Thyroid gland (tissue), 4 donors: ENCODE results near the gene ERMP1. TPM values are rescaled to one million over a fixed set of nuclear protein-coding genes. Genes with fewer than 3 reads are reported as not detected.

Experiments used
- DNase-seq, 2 donors: peaks; one replicate each; pipeline ENCODE4 v3.0.0-alpha.2; 2019
- H3K27ac ChIP-seq, 3 donors: fragments of 200-600 bp; sonication (generic); 1 replicate in 2 of 3; 2 replicates in 1 of 3; pipeline ENCODE4 v1.5.1; 2016 to 2019; ENCODE audit warnings: mild to moderate bottlenecking in 1 of 3, moderate library complexity in 1 of 3
- H3K27me3 ChIP-seq: fragments of 200-600 bp; sonication (generic); one replicate; pipeline ENCODE4 v1.5.1; 2019
- H3K36me3 ChIP-seq, 2 donors: fragments of 200-600 bp; sonication (generic); one replicate each; pipeline ENCODE4 v1.5.1; 2016 to 2019
- H3K4me1 ChIP-seq, 2 donors: fragments of 200-600 bp; sonication (generic); one replicate each; pipeline ENCODE4 v1.5.1; 2017 to 2019
- H3K4me3 ChIP-seq, 3 donors: fragments of 200-600 bp; sonication (generic); replicated peaks in 1 of 3; 1 replicate in 2 of 3; 2 replicates in 1 of 3; pipeline ENCODE4 v1.5.1; 2016; ENCODE audit warnings: mild to moderate bottlenecking in 1 of 3
- H3K9me3 ChIP-seq: fragments of 200-600 bp; sonication (generic); one replicate; pipeline ENCODE4 v1.5.1; 2017
- POLR2A ChIP-seq, 2 donors: fragments of 450-650 bp; IDR thresholded peaks; one replicate each; pipeline ENCODE4 v1.6.1; 2017; ENCODE audit warnings: antibody characterized with exemption in 2 of 2, mild to moderate bottlenecking in 2 of 2, moderate library complexity in 1 of 2
- WGBS, 2 donors: methylation state at CpG; one replicate each; pipeline ENCODE4 v1.1.5; 2017; 5-methylcytosine and 5-hydroxymethylcytosine counted together
- intact Hi-C: fragments of 100-400 bp; cut with DNase I; formaldehyde crosslinking; loops from one replicate; pipeline ENCODE4 v1.15.1; 2023
- total RNA-seq, 4 donors: library from RNA; depleted of rRNA; stranded (reverse); fragments of >200 nt; gene quantifications; one replicate each; pipeline ENCODE4 v1.2.3, GENCODE V29; 2016
- TF ChIP-seq, protein P1 (sequence below), 6 experiments: fragments of 200-600 bp in 3 of 6; fragments of 450-650 bp in 3 of 6; sonication (generic) in 3 of 6; IDR thresholded peaks; one replicate each; pipeline ENCODE4 v1.5.1; 2016 to 2019; ENCODE audit warnings: antibody characterized with exemption in 6 of 6, mild to moderate bottlenecking in 2 of 6, inconsistent platforms in 1 of 6, moderate library complexity in 1 of 6

ERMP1 gene
- total RNA-seq, 4 donors from 2014 or later = 68.3 to 79.5 (median 75.2) TPM

DNA sequence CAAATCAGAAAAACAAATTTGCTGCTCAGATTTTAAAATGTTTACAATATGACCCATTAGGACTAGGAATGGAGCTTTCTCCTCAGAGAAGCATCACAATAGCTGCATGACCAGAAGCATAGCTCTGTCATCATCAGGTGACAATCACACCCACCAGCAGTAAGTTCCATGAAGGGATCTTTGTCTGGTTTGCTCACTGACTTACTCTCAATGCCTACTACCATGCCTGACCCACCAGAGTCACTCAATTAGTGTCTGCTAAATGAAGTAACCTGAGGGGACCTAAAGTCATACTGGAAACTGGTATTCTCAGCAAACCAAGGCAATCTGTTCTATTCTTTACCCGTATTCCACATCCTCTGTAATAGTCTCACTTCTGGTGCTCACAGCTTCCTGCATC is 7.7 kb downstream of the ERMP1 start:
- WGBS, 2 donors = 75 to 81% methylated on average over 1 of the region's 1 CpG
- TF ChIP-seq, protein P1, sequence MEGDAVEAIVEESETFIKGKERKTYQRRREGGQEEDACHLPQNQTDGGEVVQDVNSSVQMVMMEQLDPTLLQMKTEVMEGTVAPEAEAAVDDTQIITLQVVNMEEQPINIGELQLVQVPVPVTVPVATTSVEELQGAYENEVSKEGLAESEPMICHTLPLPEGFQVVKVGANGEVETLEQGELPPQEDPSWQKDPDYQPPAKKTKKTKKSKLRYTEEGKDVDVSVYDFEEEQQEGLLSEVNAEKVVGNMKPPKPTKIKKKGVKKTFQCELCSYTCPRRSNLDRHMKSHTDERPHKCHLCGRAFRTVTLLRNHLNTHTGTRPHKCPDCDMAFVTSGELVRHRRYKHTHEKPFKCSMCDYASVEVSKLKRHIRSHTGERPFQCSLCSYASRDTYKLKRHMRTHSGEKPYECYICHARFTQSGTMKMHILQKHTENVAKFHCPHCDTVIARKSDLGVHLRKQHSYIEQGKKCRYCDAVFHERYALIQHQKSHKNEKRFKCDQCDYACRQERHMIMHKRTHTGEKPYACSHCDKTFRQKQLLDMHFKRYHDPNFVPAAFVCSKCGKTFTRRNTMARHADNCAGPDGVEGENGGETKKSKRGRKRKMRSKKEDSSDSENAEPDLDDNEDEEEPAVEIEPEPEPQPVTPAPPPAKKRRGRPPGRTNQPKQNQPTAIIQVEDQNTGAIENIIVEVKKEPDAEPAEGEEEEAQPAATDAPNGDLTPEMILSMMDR (IDR thresholded peaks at IDR 0.05) = no peak
- TF ChIP-seq POLR2A (IDR thresholded peaks at IDR 0.05) = no peak
- Histone ChIP-seq H3K4me1 (peaks cover 10 to 12% of the 10 kb centered on the region in 2 donors), H3K36me3 (peaks cover 3 to 22% of the 10 kb centered on the region in 2 donors), H3K4me3 (no peak overlapping the region), H3K9me3 (no peaks in the 10 kb centered on the region), H3K27ac (no peak overlapping the region), H3K27me3 (no peaks in the 10 kb centered on the region)
- no peak for DNase-seq
- intact Hi-C loops = no loop called here

DNA sequence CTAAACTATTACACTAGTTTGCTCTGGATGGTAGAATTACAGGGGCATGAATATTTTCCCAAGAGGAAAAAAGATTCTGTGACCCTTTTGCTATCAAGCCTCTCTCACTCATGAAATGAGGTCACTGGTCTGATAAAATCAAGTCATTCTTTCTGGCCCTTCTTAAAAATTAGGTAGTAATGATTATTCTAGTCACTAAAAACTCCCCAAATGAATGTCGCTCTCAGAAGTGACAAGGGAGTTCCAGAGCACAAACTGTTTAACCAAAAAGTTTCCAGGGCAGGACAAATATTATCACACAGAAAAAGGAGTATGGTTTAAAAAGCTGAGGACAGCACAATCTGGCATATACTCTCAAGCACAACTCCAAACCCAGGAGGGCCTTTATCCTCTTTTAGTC is 12.5 kb downstream of the ERMP1 start:
- no peak for TF ChIP-seq POLR2A (IDR thresholded peaks at IDR 0.05)
- TF ChIP-seq, protein P1 (IDR thresholded peaks at IDR 0.05) = no peak
- WGBS, 2 donors = 46 to 71% methylated on average over 1 of the region's 1 CpG
- intact Hi-C loops = no loop called here
- peaks cover 3 to 22% of the 10 kb centered on the region in 2 donors for H3K36me3 ChIP-seq
- peaks cover 0 to 11% of the 10 kb centered on the region in 2 donors for H3K4me1 ChIP-seq
- no peaks in the 10 kb centered on the region for H3K27me3 ChIP-seq
- H3K9me3 ChIP-seq = no peaks in the 10 kb centered on the region
- H3K27ac ChIP-seq = peak overlapping the region in 1 of 3 donors; percentile 3
- no peak for DNase-seq
- no peak overlapping the region for H3K4me3 ChIP-seq

DNA sequence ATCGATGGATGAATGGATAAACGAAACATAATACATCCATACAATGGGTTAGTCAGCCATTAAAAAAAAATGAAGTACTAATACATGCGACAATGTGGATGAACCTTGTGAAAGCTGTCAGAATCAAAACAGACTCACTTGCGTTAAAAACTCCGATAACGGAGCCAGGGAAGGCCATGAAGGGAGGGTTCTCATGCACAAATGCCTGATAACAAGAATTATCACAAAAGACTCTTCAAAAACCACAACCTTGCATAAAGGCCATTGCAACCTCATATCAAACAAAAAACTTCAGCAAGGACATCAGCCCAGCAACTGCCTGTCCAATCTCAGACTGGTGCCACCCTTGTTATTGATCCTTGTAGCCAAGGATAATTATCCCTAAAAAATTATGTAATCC is 13.7 kb downstream of the ERMP1 start:
- Histone ChIP-seq H3K27ac (no peak overlapping the region), H3K9me3 (no peaks in the 10 kb centered on the region), H3K27me3 (no peaks in the 10 kb centered on the region), H3K36me3 (peaks cover 3 to 19% of the 10 kb centered on the region in 2 donors), H3K4me1 (peaks cover 0 to 11% of the 10 kb centered on the region in 2 donors), H3K4me3 (no peak overlapping the region)
- WGBS, 2 donors = 97% methylated on average over 6 of the region's 6 CpGs
- intact Hi-C loops = no loop called here
- TF ChIP-seq POLR2A (IDR thresholded peaks at IDR 0.05) = no peak
- TF ChIP-seq, protein P1 (IDR thresholded peaks at IDR 0.05) = no peak
- DNase-seq = no peak

DNA sequence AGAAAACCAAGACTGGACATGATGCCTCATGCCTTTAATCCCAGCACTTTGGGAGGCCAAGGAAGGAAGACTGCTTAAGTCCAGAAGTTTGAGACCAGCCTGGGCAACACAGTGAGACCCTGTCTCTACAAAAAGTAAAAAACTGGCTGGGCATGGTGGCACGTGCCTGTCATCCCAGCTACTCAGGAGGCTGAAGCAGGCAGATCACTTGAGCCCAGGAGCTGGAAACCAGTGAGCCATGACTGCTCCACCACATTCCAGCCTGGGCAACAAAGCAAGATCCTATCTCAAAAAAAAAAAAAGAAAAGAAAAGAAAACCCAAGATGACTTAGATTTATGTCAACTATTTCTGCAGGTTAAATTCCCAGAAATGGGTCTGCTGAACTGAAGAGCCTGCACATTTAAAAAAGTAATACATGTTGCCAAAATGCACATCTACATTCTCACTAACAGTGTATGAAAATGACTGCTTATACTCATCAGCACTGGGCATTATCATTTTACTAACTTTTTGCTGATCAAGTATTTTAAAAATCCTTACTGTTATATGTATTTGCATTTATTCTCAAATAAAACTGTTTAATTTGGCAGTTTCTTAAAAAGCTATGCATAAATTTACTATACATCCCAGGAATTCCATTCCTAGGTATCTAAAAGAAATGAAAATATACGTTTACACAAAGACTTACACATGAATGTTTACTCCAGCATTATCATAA is 14.3 kb downstream of the ERMP1 start:
- Histone ChIP-seq H3K4me3 (no peak overlapping the region), H3K27ac (no peak overlapping the region), H3K27me3 (no peaks in the 10 kb centered on the region), H3K36me3 (peaks cover 0 to 18% of the 10 kb centered on the region in 2 donors), H3K9me3 (no peaks in the 10 kb centered on the region), H3K4me1 (peaks cover 0 to 11% of the 10 kb centered on the region in 2 donors)
- intact Hi-C loops = no loop called here
- TF ChIP-seq POLR2A (IDR thresholded peaks at IDR 0.05) = no peak
- TF ChIP-seq, protein P1 (IDR thresholded peaks at IDR 0.05) = no peak
- WGBS, 2 donors = 77 to 81% methylated on average over 2 of the region's 2 CpGs
- peak in 1 of 2 donors; percentile 29 for DNase-seq

DNA sequence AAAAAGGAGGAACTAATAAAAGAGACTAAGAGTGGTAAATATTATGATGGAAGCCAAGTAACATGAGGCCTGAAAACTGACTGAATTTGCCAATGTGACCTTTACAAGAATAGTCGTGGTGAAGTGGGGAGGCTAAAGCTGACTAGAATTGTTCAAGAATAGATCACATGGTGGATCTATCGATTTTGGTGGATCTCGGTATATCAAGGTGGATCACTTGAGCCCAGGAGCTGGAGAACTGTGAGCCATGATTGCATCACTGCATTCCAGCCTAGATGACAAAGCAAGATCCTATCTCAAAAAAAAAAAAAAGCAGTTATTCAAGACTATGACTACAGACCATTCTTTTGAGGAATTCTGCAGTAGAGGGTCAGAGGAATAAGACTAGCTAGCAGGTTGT is 15.1 kb downstream of the ERMP1 start:
- Histone ChIP-seq H3K4me1 (peaks cover 0 to 11% of the 10 kb centered on the region in 2 donors), H3K27ac (no peak overlapping the region), H3K36me3 (peaks cover 0 to 13% of the 10 kb centered on the region in 2 donors), H3K4me3 (no peak overlapping the region), H3K9me3 (no peaks in the 10 kb centered on the region), H3K27me3 (no peaks in the 10 kb centered on the region)
- intact Hi-C loops = no loop called here
- TF ChIP-seq, protein P1 (IDR thresholded peaks at IDR 0.05) = no peak
- no peak for TF ChIP-seq POLR2A (IDR thresholded peaks at IDR 0.05)
- no peak for DNase-seq
- WGBS, 2 donors = 91 to 93% methylated on average over 3 of the region's 3 CpGs
